ENCODE measurements around the gene KCND3. TPM values are rescaled to one million over a fixed set of nuclear protein-coding genes. Genes with fewer than 3 reads are reported as not detected.

KCND3 gene
- total and polyA plus RNA-seq, 2 experiments from 2014 or later: 0.10 to 0.18 TPM

- TF ChIP-seq CTCF (conservative IDR thresholded peaks at IDR 0.05; ENCODE audit: low read depth in 2 of 2) (no peak), CREB1 (CRISPR knock-in tag; IDR thresholded peaks at IDR 0.05; ENCODE audit: low read depth) (no peak), REST (IDR thresholded peaks at IDR 0.05; ENCODE audit: unreplicated experiment) (no peak), ZNF331 (CRISPR knock-in tag; IDR thresholded peaks at IDR 0.05; ENCODE audit: low read depth) (no peak), ZNF114 (CRISPR knock-in tag; IDR thresholded peaks at IDR 0.05) (no peak)
These were observed 213.1 kb downstream of the KCND3 start (continued) for GRCh38 chr1:111776391-111776790.

GRCh38 chr1:111775966-111776365 lies 213.5 kb downstream of the KCND3 start:
- Histone ChIP-seq H3F3A (replicated peaks; ENCODE audit: low read depth) (no peaks in the 10 kb centered on the region), H3K4me1 (ENCODE audit: insufficient read depth) (peaks cover 3% of the 10 kb centered on the region; the same call in 1 of the 2 replicates), H4K20me1 (replicated peaks; ENCODE audit: insufficient read depth) (no peaks in the 10 kb centered on the region), H3K36me3 (ENCODE audit: insufficient read depth) (no peaks in the 10 kb centered on the region), H3K27ac (ENCODE audit: low read depth) (no peak overlapping the region), H3K4me2 (no peak overlapping the region), H3K4me3 (no peak overlapping the region), H3K27me3 (ENCODE audit: insufficient read depth) (no peaks in the 10 kb centered on the region), H3K79me2 (replicated peaks; ENCODE audit: insufficient read depth) (no peaks in the 10 kb centered on the region), H2AFZ (no peak overlapping the region), H3K9me2 (ENCODE audit: insufficient read depth) (peaks cover 15% of the 10 kb centered on the region)
- TF ChIP-seq CTCF (conservative IDR thresholded peaks at IDR 0.05; ENCODE audit: low read depth in 2 of 2) (no peak), EZH2 (IDR thresholded peaks at IDR 0.05; ENCODE audit: low read depth, unreplicated experiment) (no peak), NANOG (IDR thresholded peaks at IDR 0.05; ENCODE audit: borderline replicate concordance) (no peak)
- Mint-ChIP-seq H3K27me3 (ENCODE audit: insufficient read depth, low read depth, poor library complexity) (peaks cover 1% of the 10 kb centered on the region), H3K27ac (no peak overlapping the region), H3K4me1 (peaks cover 25% of the 10 kb centered on the region; the same call in 2 of the 3 replicates), H3K36me3 (ENCODE audit: low read depth) (no peaks in the 10 kb centered on the region), H3K9me3 (no peaks in the 10 kb centered on the region; the same call in 1 of the 3 replicates), H3K4me3 (no peak overlapping the region)
- DNase-seq (ENCODE audit: low spot score) (no peak), ATAC-seq (no peak)
